Stimulated activated CD4-positive, alpha-beta T cell treated with anti-CD3 and anti-CD28 coated beads, Interleukin-12 subunit alpha, Interleukin-12 subunit beta, amount 100 ng/mL, for 4 hours (primary cell): Measurements from ENCODE around the gene PRKG1.
"Not testable (repeated sequence)": the region's sequence is repeated elsewhere in the genome, so short reads cannot be mapped to it uniquely, and the experiment has no call there.

Source experiments
- DNase-seq: peaks from one replicate; pipeline ENCODE4 v3.0.0-alpha.2; 2020

The PRKG1 gene

GRCh38 chr10:52208365-52208764, 1134.1 kb downstream of the PRKG1 start:
- DNase-seq = no peak

DNA sequence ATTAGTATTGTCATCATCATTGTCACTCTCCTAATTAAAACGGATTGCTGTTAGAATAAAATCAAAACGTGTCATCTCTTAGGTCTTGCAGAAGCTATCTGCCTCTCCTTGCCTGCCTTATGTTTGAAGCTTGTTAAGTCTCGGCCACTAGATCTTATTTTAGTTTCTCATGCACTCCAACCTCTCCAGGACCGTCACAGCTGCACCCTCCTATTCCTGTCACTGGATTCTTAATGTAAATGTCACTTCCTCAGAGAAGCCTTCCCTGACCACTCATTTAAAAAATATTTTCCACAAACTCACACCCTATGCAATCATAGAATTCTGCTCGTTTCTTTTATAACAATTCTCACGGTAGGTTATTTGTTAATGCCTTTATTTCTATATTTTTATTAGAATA, 1135.9 kb downstream of the PRKG1 start:
- DNase-seq = no peak

DNA sequence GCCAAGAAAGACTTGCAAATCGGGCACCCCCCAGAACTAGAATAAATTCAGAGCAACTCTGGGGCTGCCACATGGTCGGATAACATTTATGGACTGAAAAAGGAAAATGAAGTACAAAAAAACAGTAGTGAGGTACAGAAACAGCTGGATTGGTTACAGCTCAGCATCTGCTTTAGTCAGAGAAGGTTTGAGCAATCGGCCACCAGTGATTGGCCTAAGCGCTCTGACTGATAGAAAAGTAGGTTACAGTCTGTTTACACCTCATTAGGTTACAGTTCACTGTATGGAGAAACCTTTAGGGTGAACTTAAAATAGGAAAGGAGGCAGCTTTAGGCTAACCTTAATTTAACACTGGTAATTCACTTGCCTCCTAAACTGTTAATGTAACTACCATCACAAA, 1137.8 kb downstream of the PRKG1 start:
- no peak for DNase-seq

GRCh38 chr10:52212802-52213201, 1138.5 kb downstream of the PRKG1 start:
- DNase-seq = no peak

GRCh38 chr10:52213321-52213752, 1139.0 kb downstream of the PRKG1 start:
- DNase-seq = no peak

- no peak for DNase-seq
These were observed 1141.6 kb downstream of the PRKG1 start for GRCh38 chr10:52215745-52216361.

- no peak for DNase-seq
These were observed 1142.6 kb downstream of the PRKG1 start for GRCh38 chr10:52216852-52217251.

GRCh38 chr10:52217531-52217930, 1143.2 kb downstream of the PRKG1 start:
- DNase-seq = no peak

DNA sequence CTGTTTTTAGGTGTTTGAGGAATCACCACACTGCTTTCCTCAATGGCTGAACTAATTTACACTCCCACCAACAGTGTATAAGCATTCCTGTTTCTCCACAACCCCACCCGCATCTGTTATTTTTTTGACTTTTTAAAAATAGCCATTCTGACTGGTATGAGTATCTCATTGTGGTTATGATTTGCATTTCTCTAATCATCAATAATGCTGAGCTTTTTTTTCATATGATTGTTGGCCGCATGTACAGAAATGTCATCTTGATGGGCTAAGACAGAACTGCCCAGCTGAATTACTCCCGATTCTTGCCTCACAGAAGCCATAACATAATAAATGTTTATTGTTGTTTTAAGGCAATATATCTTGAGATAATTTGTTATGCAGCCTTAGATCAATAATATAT, 1146.7 kb downstream of the PRKG1 start:
- DNase-seq = no peak

DNA sequence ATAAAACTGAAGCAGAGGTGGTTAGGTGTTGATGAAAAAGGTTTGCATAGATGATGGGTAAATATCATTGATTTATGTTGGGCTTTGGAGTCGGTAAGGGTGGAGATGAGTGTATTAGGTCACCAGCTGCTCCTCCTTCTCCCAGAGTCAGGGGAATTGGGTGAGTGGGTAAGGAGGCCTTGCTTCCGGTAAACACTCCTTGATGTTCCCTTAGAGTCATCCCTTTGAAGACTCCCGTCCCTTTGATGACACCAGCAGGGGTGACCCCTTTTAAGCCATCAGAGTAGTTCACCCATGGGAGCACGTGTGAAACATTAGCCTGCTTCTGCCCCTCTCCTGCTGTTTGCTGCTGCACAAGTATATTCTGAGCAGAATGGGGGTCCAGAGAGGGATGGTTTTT, 1147.6 kb downstream of the PRKG1 start:
- no peak for DNase-seq

GRCh38 chr10:52226197-52226847, 1152.0 kb downstream of the PRKG1 start:
- no peak for DNase-seq

GRCh38 chr10:52228556-52228955, 1154.3 kb downstream of the PRKG1 start:
- DNase-seq = no peak

GRCh38 chr10:52229291-52229931, 1155.1 kb downstream of the PRKG1 start:
- DNase-seq = no peak

DNA sequence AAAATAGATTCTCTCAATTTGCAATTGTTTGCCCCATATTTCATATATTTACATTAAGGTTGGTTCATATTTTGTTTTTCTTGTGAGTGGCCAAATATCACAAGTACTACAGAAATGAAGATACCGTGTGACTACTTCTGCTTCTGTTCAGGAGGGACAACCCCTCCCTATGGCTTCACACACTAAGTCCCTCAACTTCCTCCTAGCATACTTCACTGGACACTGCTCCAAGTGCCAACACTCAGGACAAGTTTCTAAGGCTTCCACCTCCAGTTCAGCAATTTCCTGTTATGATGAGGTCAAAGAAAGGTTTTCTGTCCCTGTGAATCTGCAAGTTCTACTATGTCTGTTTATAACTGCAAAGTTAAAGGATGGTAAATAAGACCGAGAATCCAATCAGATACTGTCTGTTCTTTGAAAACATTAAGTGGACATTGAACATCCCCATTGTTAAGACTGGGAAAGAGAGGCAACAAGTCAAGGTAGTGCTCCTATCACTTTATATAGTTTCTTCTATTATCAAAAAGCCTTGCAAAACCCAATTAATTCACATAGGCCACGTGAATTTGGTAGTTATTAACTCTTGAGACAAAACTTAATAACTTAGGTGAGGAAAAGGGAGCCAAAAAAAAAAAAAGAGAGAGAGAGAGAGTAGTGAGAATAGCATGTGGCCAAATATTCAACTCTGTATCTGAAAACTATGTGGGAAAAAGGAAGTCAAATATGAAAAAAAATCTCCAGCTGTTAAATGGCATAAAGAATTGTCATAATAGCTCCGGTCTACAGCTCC, 1158.5 kb downstream of the PRKG1 start:
- DNase-seq = no peak

GRCh38 chr10:52233351-52233991, 1159.2 kb downstream of the PRKG1 start:
- not testable (repeated sequence) for DNase-seq

DNA sequence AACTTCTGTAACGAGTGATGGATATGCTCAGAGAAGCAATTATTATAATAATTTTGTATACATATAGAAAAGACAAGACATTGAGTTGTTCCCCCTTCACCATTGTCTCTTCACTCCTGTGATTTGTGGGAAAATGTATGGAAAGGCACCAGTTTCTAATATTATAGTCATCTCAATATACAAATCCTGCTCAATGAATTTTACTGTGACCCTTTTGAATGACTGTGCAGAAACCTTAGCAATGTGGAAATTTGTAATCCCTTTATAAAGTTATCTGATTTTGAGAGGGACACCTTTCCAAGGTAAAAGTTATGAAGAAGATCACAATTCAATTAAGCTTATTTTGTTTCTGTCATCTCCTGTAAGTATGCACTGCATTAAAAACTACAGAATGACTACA, 1165.5 kb downstream of the PRKG1 start:
- no peak for DNase-seq

- no peak for DNase-seq
These were observed 1171.3 kb downstream of the PRKG1 start for GRCh38 chr10:52245547-52245946.

GRCh38 chr10:52247929-52248328, 1173.6 kb downstream of the PRKG1 start:
- DNase-seq = not testable (repeated sequence)

DNA sequence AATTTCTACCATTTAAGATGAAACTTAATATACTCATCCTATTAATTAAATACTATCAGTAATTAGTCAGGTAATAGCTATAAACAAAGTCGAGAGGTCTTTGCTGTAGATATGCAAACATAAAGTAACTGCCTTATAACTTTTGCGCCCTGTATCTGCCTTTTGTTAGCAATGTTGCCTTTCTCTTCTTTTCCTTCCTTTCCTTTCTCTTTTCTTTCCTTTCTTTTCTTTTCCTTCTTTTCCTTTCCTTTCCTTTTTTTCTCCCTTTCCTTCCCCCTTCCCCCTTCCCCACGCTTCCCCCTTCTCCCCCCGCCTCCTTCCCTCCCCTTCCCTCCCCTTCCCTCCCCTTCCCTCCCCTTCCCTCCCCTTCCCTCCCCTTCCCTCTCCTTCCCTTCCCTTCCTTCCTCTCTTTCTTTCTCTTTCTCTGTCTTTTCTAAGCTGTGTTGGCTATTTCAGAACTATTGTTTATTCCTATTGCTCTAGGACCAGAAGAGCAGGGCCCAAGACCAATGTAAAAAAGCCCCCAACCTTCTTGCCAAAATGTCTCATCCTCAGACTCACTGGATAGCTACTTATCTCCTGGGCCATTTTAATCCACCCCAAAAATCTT, 1174.5 kb downstream of the PRKG1 start:
- DNase-seq = no peak

DNA sequence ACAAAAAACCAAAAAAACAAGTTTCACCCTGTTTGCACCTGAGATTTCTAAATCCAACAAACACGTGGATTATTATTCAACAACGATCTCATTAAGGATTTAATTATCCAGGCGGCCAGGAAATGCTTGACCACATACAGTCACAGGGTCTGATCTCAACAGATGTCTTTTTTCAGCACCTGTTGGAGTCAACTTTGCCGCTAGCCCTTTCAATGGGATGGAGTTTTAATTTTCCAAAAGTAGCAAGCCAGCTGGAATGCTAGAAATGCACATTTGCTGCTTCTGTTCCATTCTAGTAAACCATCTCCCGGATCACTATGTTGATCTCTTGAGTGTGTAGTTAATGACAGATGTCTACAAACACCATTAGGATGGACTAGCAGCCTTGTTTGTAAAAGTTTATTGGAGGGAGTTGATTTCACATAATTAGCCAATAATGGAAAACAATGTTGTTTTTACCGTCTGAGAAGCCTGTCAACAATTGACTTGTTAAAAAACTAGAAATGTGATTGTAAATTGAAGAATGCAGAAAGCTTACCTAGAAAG, 1175.6 kb downstream of the PRKG1 start:
- no peak for DNase-seq

DNA sequence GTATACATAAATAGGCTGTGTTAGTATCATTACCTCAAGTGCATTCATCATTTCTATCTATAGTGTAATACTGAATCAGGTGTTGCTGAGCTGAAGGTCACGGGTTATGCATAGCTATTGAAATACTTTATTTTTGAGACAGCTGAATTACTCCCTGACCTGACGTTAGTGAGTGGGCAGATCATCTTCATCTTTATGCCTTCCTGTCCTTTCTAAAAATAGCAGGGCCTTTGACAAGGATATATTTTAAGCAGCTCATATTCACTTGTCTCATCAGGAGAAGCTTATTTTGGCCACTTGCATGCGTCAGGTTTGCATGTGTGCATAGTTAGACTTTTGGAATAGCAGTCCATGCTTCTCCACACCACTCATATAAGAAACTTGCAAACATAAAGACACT, 1176.2 kb downstream of the PRKG1 start:
- DNase-seq = no peak

GRCh38 chr10:52252307-52252706, 1178.0 kb downstream of the PRKG1 start:
- no peak for DNase-seq
